Tibial nerve (tissue), 4 donors: ENCODE data around the gene BCCIP.

Experiments
- EP300 ChIP-seq, 2 donors: sonication (generic); formaldehyde crosslinking; IDR thresholded peaks; one replicate each; pipeline ENCODE4 v1.6.1; 2017; ENCODE audit warnings: antibody characterized with exemption in 2 of 2, mild to moderate bottlenecking in 1 of 2
- POLR2A ChIP-seq, 2 donors: fragments of 450-650 bp; IDR thresholded peaks; one replicate each; pipeline ENCODE4 v1.6.1; 2017; ENCODE audit warnings: antibody characterized with exemption in 2 of 2, mild to moderate bottlenecking in 2 of 2, moderate library complexity in 2 of 2
- TF ChIP-seq, protein P1 (sequence below), 5 experiments: fragments of 200-600 bp in 3 of 5; fragments of 450-650 bp in 2 of 5; sonication (generic) in 3 of 5; IDR thresholded peaks; one replicate each; pipeline ENCODE4 v1.5.1; 2016 to 2019; ENCODE audit warnings: antibody characterized with exemption in 5 of 5, mild to moderate bottlenecking in 3 of 5, moderate library complexity in 2 of 5

DNA sequence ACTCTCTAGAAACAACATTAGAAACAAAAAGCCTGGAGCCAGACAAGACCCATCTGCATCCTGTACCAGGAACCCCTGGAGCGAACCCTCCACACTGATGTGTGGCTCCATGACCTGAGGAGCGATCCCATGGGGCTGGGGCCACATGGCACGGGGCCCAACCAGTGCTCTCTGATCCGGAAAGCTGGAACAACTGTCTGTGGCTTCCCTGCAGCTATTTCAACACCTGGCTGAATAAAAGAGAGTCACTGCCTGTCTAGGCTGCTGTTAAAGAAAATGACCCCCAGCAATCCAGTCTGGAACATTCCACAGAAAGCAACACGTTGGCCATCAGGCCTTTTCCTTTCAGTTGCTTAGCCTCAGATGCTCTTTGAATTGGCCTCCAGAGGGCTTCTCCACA, 21.2 kb upstream of the BCCIP start:
- TF ChIP-seq, protein P1, sequence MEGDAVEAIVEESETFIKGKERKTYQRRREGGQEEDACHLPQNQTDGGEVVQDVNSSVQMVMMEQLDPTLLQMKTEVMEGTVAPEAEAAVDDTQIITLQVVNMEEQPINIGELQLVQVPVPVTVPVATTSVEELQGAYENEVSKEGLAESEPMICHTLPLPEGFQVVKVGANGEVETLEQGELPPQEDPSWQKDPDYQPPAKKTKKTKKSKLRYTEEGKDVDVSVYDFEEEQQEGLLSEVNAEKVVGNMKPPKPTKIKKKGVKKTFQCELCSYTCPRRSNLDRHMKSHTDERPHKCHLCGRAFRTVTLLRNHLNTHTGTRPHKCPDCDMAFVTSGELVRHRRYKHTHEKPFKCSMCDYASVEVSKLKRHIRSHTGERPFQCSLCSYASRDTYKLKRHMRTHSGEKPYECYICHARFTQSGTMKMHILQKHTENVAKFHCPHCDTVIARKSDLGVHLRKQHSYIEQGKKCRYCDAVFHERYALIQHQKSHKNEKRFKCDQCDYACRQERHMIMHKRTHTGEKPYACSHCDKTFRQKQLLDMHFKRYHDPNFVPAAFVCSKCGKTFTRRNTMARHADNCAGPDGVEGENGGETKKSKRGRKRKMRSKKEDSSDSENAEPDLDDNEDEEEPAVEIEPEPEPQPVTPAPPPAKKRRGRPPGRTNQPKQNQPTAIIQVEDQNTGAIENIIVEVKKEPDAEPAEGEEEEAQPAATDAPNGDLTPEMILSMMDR (IDR thresholded peaks at IDR 0.05): no peak
- TF ChIP-seq POLR2A (IDR thresholded peaks at IDR 0.05) (no peak), EP300 (IDR thresholded peaks at IDR 0.05) (no peak)
